Measurements from ENCODE around the gene STH.

The STH gene

DNA sequence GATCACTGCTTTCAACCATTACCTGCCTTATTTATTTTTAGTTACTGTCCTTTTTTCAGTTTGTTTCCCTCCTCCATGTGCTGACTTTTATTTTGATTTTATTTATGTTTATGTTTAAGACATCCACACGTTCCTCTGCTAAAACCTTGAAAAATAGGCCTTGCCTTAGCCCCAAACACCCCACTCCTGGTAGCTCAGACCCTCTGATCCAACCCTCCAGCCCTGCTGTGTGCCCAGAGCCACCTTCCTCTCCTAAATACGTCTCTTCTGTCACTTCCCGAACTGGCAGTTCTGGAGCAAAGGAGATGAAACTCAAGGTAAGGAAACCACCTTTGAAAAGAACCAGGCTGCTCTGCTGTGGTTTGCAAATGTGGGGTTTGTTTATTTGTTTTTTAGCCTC, 9.3 kb upstream of the STH start:
- Mint-ChIP-seq H3K27me3 (no peaks in the 10 kb centered on the region), H3K9me3 (no peaks in the 10 kb centered on the region), H3K4me3 (no peak overlapping the region), H3K4me1 (no peaks in the 10 kb centered on the region), H3K27ac (peak overlapping the region in 1 of 2 donors; percentile 54)
- DNase-seq: no peak
- ATAC-seq: no peak

DNA sequence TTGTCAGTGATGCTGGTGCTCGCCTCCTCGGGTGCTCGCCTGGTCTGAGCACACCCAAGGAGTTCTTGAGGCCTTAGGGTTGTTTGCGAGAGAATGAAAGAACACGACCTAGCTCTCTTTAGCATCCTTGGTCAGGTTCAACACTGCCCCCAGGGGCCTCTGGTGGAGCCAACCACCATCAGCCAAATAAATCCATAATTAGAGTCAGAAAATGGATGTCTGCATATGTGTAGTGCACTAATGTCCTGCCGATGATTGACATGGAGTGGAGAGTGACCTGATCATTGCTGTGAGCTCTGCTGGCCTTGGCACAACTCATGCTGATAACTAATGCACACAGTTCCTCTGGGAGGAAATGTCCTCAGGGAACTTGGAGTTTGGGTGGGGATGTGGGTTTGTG, 8.2 kb upstream of the STH start:
- Mint-ChIP-seq H3K27ac (no peak overlapping the region), H3K4me3 (no peak overlapping the region), H3K9me3 (no peaks in the 10 kb centered on the region), H3K27me3 (no peaks in the 10 kb centered on the region), H3K4me1 (no peaks in the 10 kb centered on the region)
- DNase-seq (no peak), ATAC-seq (no peak)

DNA sequence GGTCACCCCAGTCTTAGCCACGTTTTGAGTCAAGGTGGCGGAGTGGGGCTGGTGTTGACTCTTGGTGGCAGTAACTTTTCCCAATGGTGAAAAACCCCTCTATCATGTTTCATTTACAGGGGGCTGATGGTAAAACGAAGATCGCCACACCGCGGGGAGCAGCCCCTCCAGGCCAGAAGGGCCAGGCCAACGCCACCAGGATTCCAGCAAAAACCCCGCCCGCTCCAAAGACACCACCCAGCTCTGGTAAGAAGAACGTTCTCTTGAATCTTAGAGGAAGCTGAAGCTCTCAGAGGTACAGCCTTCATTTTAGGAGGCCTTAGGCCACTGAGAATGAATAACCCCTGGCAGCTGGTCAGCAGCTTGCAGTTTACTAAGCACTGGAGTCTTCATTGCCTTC, 7.7 kb upstream of the STH start:
- H3K4me1 Mint-ChIP-seq: no peaks in the 10 kb centered on the region
- H3K4me3 Mint-ChIP-seq: no peak overlapping the region
- H3K9me3 Mint-ChIP-seq: no peaks in the 10 kb centered on the region
- H3K27ac Mint-ChIP-seq: no peak overlapping the region
- ATAC-seq (no peak), DNase-seq (no peak)
- H3K27me3 Mint-ChIP-seq: no peaks in the 10 kb centered on the region

DNA sequence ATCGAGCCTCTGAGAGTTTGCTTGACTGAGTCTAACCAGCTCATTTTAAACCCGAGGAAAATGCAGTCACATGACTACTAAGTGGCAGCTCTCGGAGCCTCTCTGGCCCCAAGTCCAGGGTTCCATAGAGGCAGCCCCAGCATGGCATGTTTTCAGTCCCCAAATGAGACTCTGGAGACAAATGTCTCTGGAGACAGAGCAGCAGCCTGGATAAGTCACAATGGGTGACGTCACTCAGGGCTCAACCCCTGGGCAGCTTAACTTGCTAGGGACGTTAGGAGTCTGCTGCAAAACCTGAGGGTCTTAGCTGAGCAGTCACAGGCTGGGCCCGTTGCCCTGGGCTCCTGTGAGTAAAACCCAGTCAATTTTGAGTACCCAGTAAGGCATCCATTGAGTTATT, 6.9 kb upstream of the STH start:
- no peak overlapping the region for H3K4me3 Mint-ChIP-seq
- H3K9me3 Mint-ChIP-seq: no peaks in the 10 kb centered on the region
- H3K4me1 Mint-ChIP-seq: no peaks in the 10 kb centered on the region
- peak overlapping the region in 1 of 2 donors; percentile 27 for H3K27ac Mint-ChIP-seq
- ATAC-seq (no peak), DNase-seq (no peak)
- no peaks in the 10 kb centered on the region for H3K27me3 Mint-ChIP-seq

DNA sequence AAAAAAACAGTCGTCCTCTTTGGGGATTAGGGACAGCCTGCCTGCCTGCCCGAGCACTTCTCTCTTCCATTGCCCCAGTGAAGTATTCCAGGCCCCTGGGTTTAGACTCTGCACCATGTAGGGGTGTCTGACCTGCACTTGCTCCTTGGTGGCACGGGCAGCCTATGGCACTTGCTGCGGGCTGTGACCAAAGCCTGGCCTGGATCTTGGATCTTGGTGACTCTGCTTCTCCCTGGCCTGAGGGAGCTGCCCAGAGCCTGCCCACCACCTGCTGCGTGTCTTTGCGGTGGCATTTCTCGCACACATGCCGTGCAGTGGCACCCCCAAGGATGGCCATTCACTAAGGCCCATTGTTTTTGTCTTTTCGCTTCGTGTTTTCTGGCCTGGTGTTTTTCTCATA, 6.1 kb upstream of the STH start:
- no peak overlapping the region for H3K27ac Mint-ChIP-seq
- no peaks in the 10 kb centered on the region for H3K27me3 Mint-ChIP-seq
- H3K4me1 Mint-ChIP-seq: no peaks in the 10 kb centered on the region
- no peak overlapping the region for H3K4me3 Mint-ChIP-seq
- DNase-seq (no peak), ATAC-seq (no peak)
- H3K9me3 Mint-ChIP-seq: no peaks in the 10 kb centered on the region

DNA sequence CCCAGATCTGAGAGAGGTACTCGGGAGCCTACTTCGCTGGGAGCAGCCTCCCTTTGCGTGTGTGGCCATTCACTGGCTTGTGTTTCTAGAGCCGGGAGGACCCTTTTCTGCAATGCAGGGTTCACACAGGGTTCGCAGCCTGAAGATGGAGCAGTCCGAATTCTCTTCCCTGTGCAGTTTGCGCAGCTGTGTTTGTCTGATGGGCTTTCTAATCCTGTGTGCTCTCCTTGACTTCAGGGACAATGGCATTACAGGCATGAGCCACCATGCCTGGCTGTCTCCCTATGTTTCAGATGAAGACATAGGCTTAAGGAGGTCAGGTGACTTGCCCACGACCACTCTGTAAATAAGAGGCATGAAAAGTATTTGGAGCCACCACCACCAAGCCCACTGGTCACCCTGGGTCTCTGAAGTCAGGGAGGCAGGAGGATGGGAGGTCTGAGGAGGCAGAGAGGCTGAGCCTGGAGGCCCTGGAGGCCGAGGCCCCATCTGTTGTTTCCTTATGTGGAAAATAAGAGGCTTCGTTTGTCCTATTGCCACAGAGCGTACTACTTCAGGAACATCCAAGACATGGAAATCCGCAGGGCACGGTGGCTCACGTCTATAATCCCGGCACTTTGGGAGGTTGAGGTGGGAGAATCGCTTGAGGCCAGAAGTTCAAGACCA, 5.0 kb upstream of the STH start:
- H3K27ac Mint-ChIP-seq: no peak overlapping the region
- H3K27me3 Mint-ChIP-seq: no peaks in the 10 kb centered on the region
- no peaks in the 10 kb centered on the region for H3K9me3 Mint-ChIP-seq
- DNase-seq: no peak
- no peaks in the 10 kb centered on the region for H3K4me1 Mint-ChIP-seq
- no peak for ATAC-seq
- no peak overlapping the region for H3K4me3 Mint-ChIP-seq

DNA sequence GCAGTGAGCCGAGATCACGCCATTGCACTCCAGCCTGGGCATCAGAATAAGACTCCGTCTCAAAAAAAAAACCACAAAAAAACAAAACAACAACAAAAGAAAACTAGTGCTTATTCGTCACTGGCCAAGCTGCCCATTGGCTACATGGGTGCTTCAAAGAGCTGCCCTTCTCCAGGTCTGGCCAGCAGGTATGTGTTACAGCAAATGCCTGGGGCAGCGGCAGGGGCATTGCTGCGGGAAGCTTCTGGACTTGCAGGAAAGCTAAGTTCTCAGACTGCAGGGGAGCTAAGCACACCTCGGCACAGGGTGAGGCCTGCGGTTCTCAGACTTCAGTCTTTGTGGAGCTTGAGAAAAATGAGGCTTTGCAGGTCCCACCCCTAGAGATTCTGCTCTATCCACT, 4.1 kb upstream of the STH start:
- ATAC-seq (no peak), DNase-seq (no peak)
- no peaks in the 10 kb centered on the region for H3K27me3 Mint-ChIP-seq
- no peaks in the 10 kb centered on the region for H3K4me1 Mint-ChIP-seq
- H3K9me3 Mint-ChIP-seq: no peaks in the 10 kb centered on the region
- no peak overlapping the region for H3K4me3 Mint-ChIP-seq
- H3K27ac Mint-ChIP-seq: no peak overlapping the region

DNA sequence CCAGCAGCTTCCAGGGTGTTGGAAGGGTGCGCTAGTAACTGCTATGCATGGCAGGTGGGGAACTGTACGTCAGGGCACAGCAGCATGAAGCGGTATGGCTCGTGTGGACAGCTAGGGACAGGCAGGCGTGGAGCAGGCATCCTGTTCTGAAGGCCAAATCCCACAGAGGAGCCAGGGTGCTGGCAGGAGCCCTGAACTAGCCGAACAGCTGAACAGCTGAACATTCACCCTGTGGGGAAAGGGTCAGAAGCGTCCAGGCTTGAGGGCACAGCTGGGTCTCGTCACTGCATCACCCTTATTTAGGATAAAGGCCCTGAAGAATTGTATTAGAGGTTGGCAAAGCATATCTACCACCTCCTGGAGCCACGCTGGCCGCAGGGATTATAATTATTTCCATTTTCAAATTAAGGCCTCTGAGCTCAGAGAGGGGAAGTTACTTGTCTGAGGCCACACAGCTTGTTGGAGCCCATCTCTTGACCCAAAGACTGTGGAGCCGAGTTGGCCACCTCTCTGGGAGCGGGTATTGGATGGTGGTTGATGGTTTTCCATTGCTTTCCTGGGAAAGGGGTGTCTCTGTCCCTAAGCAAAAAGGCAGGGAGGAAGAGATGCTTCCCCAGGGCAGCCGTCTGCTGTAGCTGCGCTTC, 3.3 kb upstream of the STH start:
- no peaks in the 10 kb centered on the region for H3K9me3 Mint-ChIP-seq
- no peak for DNase-seq

DNA sequence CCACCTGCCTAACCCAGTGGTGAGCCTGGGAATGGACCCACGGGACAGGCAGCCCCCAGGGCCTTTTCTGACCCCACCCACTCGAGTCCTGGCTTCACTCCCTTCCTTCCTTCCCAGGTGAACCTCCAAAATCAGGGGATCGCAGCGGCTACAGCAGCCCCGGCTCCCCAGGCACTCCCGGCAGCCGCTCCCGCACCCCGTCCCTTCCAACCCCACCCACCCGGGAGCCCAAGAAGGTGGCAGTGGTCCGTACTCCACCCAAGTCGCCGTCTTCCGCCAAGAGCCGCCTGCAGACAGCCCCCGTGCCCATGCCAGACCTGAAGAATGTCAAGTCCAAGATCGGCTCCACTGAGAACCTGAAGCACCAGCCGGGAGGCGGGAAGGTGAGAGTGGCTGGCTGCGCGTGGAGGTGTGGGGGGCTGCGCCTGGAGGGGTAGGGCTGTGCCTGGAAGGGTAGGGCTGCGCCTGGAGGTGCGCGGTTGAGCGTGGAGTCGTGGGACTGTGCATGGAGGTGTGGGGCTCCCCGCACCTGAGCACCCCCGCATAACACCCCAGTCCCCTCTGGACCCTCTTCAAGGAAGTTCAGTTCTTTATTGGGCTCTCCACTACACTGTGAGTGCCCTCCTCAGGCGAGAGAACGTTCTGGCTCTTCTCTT, 2.6 kb upstream of the STH start:
- H3K27ac Mint-ChIP-seq: no peak overlapping the region
- no peaks in the 10 kb centered on the region for H3K9me3 Mint-ChIP-seq
- peak; percentile 42 for ATAC-seq
- no peak overlapping the region for H3K4me3 Mint-ChIP-seq
- DNase-seq: no peak
- no peaks in the 10 kb centered on the region for H3K4me1 Mint-ChIP-seq
- no peaks in the 10 kb centered on the region for H3K27me3 Mint-ChIP-seq

More for the DNA sequence above, 3.3 kb upstream of the STH start:
- no peak for ATAC-seq
- no peaks in the 10 kb centered on the region for H3K4me1 Mint-ChIP-seq
- H3K27ac Mint-ChIP-seq: peak overlapping the region in 1 of 2 donors; percentile 50
- no peak overlapping the region for H3K4me3 Mint-ChIP-seq
- no peaks in the 10 kb centered on the region for H3K27me3 Mint-ChIP-seq

DNA sequence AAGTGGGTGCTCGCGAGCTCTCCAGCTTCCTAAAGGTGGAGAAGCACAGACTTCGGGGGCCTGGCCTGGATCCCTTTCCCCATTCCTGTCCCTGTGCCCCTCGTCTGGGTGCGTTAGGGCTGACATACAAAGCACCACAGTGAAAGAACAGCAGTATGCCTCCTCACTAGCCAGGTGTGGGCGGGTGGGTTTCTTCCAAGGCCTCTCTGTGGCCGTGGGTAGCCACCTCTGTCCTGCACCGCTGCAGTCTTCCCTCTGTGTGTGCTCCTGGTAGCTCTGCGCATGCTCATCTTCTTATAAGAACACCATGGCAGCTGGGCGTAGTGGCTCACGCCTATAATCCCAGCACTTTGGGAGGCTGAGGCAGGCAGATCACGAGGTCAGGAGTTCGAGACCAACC, 1.9 kb upstream of the STH start:
- no peaks in the 10 kb centered on the region for H3K4me1 Mint-ChIP-seq
- H3K27me3 Mint-ChIP-seq: no peaks in the 10 kb centered on the region

DNA sequence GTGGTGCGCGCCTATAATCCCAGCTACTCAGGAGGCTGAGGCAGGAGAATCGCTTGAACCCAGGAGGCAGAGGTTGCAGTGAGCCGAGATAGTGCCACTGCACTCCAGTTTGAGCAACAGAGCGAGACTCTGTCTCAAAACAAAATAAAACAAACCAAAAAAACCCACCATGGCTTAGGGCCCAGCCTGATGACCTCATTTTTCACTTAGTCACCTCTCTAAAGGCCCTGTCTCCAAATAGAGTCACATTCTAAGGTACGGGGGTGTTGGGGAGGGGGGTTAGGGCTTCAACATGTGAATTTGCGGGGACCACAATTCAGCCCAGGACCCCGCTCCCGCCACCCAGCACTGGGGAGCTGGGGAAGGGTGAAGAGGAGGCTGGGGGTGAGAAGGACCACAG, 1.4 kb upstream of the STH start:
- no peaks in the 10 kb centered on the region for H3K4me1 Mint-ChIP-seq
- no peak overlapping the region for H3K4me3 Mint-ChIP-seq
- no peaks in the 10 kb centered on the region for H3K9me3 Mint-ChIP-seq
- H3K27me3 Mint-ChIP-seq: no peaks in the 10 kb centered on the region
- no peak overlapping the region for H3K27ac Mint-ChIP-seq
- DNase-seq: no peak
- ATAC-seq: no peak

More for the DNA sequence above, 1.9 kb upstream of the STH start:
- H3K27ac Mint-ChIP-seq: peak overlapping the region in 1 of 2 donors; percentile 40
- H3K9me3 Mint-ChIP-seq: no peaks in the 10 kb centered on the region
- DNase-seq: no peak
- H3K4me3 Mint-ChIP-seq: no peak overlapping the region
- no peak for ATAC-seq

DNA sequence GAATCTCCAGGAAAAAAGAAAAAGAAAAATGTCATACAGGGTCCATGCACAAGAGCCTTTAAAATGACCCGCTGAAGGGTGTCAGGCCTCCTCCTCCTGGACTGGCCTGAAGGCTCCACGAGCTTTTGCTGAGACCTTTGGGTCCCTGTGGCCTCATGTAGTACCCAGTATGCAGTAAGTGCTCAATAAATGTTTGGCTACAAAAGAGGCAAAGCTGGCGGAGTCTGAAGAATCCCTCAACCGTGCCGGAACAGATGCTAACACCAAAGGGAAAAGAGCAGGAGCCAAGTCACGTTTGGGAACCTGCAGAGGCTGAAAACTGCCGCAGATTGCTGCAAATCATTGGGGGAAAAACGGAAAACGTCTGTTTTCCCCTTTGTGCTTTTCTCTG, 845 bp downstream of the STH start:
- H3K4me3 Mint-ChIP-seq: no peak overlapping the region
- no peaks in the 10 kb centered on the region for H3K9me3 Mint-ChIP-seq
- H3K4me1 Mint-ChIP-seq: no peaks in the 10 kb centered on the region
- H3K27ac Mint-ChIP-seq: no peak overlapping the region
- ATAC-seq (no peak), DNase-seq (no peak)
- H3K27me3 Mint-ChIP-seq: no peaks in the 10 kb centered on the region

DNA sequence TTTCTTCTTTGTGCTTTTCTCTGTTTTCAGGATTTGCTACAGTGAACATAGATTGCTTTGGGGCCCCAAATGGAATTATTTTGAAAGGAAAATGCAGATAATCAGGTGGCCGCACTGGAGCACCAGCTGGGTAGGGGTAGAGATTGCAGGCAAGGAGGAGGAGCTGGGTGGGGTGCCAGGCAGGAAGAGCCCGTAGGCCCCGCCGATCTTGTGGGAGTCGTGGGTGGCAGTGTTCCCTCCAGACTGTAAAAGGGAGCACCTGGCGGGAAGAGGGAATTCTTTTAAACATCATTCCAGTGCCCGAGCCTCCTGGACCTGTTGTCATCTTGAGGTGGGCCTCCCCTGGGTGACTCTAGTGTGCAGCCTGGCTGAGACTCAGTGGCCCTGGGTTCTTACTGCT, 1.2 kb downstream of the STH start:
- ATAC-seq (no peak), DNase-seq (no peak)
- Mint-ChIP-seq H3K27ac (no peak overlapping the region), H3K27me3 (no peaks in the 10 kb centered on the region), H3K9me3 (no peaks in the 10 kb centered on the region), H3K4me1 (no peaks in the 10 kb centered on the region), H3K4me3 (no peak overlapping the region)

DNA sequence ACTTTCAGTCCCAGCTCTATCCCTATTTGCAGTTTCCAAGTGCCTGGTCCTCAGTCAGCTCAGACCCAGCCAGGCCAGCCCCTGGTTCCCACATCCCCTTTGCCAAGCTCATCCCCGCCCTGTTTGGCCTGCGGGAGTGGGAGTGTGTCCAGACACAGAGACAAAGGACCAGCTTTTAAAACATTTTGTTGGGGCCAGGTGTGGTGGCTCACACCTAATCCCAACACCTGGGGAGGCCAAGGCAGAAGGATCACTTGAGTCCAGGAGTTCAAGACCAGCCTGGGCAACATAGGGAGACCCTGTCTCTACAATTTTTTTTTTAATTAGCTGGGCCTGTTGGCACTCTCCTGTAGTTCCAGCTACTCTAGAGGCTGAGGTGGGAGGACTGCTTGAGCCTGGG, 1.7 kb downstream of the STH start:
- H3K27ac Mint-ChIP-seq: no peak overlapping the region
- H3K4me3 Mint-ChIP-seq: no peak overlapping the region
- no peaks in the 10 kb centered on the region for H3K4me1 Mint-ChIP-seq
- DNase-seq (no peak), ATAC-seq (no peak)
- H3K27me3 Mint-ChIP-seq: no peaks in the 10 kb centered on the region
- H3K9me3 Mint-ChIP-seq: no peaks in the 10 kb centered on the region

DNA sequence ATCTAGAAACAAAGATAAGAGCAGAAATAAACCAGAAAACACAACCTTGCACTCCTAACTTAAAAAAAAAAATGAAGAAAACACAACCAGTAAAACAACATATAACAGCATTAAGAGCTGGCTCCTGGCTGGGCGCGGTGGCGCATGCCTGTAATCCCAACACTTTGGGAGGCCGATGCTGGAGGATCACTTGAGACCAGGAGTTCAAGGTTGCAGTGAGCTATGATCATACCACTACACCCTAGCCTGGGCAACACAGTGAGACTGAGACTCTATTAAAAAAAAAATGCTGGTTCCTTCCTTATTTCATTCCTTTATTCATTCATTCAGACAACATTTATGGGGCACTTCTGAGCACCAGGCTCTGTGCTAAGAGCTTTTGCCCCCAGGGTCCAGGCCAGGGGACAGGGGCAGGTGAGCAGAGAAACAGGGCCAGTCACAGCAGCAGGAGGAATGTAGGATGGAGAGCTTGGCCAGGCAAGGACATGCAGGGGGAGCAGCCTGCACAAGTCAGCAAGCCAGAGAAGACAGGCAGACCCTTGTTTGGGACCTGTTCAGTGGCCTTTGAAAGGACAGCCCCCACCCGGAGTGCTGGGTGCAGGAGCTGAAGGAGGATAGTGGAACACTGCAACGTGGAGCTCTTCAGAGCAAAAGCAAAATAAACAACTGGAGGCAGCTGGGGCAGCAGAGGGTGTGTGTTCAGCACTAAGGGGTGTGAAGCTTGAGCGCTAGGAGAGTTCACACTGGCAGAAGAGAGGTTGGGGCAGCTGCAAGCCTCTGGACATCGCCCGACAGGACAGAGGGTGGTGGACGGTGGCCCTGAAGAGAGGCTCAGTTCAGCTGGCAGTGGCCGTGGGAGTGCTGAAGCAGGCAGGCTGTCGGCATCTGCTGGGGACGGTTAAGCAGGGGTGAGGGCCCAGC, 2.6 kb downstream of the STH start:
- Mint-ChIP-seq H3K27me3 (no peaks in the 10 kb centered on the region), H3K9me3 (no peaks in the 10 kb centered on the region), H3K27ac (no peak overlapping the region), H3K4me1 (no peaks in the 10 kb centered on the region), H3K4me3 (no peak overlapping the region)
- DNase-seq (no peak), ATAC-seq (no peak)
